ENCODE measurements around the gene PIK3C2B.
A peak's percentile ranks its signal among the peaks of the same experiment; 100 is the strongest.
"Not testable (repeated sequence)": the region's sequence is repeated elsewhere in the genome, so short reads cannot be mapped to it uniquely, and the experiment has no call there.

Gene PIK3C2B, protein sequence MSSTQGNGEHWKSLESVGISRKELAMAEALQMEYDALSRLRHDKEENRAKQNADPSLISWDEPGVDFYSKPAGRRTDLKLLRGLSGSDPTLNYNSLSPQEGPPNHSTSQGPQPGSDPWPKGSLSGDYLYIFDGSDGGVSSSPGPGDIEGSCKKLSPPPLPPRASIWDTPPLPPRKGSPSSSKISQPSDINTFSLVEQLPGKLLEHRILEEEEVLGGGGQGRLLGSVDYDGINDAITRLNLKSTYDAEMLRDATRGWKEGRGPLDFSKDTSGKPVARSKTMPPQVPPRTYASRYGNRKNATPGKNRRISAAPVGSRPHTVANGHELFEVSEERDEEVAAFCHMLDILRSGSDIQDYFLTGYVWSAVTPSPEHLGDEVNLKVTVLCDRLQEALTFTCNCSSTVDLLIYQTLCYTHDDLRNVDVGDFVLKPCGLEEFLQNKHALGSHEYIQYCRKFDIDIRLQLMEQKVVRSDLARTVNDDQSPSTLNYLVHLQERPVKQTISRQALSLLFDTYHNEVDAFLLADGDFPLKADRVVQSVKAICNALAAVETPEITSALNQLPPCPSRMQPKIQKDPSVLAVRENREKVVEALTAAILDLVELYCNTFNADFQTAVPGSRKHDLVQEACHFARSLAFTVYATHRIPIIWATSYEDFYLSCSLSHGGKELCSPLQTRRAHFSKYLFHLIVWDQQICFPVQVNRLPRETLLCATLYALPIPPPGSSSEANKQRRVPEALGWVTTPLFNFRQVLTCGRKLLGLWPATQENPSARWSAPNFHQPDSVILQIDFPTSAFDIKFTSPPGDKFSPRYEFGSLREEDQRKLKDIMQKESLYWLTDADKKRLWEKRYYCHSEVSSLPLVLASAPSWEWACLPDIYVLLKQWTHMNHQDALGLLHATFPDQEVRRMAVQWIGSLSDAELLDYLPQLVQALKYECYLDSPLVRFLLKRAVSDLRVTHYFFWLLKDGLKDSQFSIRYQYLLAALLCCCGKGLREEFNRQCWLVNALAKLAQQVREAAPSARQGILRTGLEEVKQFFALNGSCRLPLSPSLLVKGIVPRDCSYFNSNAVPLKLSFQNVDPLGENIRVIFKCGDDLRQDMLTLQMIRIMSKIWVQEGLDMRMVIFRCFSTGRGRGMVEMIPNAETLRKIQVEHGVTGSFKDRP (N-terminal part only)

DNA sequence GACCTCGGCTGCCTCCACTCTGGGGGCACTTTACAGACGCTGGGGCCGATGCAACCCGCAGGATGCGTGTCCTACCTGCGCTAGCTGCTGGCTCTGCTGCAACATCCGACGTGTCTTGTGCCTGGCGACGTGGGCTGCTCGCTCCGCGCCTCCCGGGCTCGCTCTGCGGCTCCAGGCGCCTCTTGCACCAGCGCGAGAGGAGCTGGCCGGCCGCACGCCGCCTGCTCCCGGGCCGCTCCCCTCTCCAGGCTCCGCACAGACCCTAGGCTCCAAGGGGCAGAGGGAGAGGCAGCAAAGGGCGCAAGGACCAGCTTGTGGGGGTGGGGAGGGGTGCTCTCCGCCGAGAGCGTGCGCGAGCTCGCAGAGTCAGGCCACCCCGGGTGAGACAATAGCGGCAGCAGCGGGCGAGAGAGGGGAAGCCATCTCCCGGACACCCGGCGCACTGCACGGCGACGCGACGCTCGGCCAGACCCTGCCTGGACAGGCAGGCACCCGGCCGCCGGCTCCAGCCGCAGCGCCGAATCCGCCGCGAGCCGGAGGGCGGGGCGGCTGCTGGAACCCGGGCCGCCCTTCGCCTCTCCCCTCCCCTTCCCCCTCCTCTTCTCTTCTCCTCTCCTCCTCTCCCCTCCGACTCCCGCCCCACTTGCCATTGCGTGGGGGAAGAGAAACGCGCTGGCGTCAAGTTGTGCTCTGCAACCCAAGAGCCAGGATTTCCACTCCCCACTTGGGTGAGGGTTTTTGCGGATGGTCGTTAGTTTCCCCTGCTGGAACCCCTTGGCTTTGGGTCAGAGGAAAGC lies at the start of gene PIK3C2B:
PIK3C2B (minus strand) TSS at position 525 of the 797 bp plus-strand sequence. CDS start 25,003 bp downstream, outside the sequence.
- DNase-seq (ENCODE audit: extremely low read depth in 1 of 2, low read depth in 1 of 2) = peak in 1 of 2 donors; percentile 45

DNA sequence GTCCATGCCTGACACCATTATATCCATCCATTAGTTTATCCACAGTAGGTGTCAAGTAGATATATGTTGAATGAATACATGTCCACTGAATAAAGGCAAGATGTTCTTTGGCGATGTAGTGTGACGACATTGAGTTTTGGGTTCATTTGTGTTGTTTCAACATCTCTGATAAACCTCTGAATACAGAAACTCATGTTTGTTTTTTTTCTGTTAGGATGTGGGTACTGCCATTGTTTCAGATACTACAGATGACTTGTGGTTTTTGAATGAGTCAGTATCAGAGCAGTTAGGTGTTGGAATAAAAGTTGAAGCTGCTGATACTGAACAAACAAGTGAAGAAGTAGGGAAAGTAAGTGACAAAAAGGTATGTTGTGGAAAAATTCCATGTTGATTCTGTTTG lies 49.7 kb upstream of the PIK3C2B start:
- no peak for DNase-seq (ENCODE audit: extremely low read depth in 1 of 2, low read depth in 1 of 2)

GRCh38 chr1:204541626-204542025 lies 47.0 kb upstream of the PIK3C2B start:
- no peak for DNase-seq (ENCODE audit: extremely low read depth in 1 of 2, low read depth in 1 of 2)

DNA sequence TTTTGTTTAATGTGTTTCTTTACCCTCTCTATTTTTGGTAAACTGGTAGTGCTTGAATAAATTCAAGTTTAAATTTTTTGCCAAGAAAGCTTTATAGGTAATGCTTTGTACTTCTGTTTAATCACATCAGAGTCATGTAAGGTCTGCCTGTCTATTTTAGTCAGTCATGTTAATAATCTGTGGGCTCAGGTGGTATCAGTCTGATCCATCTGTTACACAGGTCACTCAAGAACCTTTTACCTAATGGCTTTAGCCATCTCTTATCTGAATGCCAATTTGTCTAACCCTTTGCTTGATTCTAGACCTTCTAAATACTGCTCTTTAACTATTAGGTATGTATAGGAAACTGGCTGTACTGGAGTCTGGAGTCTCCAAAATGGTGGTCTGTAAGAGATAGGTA lies 38.2 kb upstream of the PIK3C2B start:
- DNase-seq (ENCODE audit: extremely low read depth in 1 of 2, low read depth in 1 of 2) = no peak

GRCh38 chr1:204530932-204531331 lies 36.3 kb upstream of the PIK3C2B start:
- no peak for DNase-seq (ENCODE audit: extremely low read depth in 1 of 2, low read depth in 1 of 2)

GRCh38 chr1:204529371-204529895 lies 34.8 kb upstream of the PIK3C2B start:
- no peak for DNase-seq (ENCODE audit: extremely low read depth in 1 of 2, low read depth in 1 of 2)

GRCh38 chr1:204528677-204529076 lies 34.1 kb upstream of the PIK3C2B start:
- no peak for DNase-seq (ENCODE audit: extremely low read depth in 1 of 2, low read depth in 1 of 2)

DNA sequence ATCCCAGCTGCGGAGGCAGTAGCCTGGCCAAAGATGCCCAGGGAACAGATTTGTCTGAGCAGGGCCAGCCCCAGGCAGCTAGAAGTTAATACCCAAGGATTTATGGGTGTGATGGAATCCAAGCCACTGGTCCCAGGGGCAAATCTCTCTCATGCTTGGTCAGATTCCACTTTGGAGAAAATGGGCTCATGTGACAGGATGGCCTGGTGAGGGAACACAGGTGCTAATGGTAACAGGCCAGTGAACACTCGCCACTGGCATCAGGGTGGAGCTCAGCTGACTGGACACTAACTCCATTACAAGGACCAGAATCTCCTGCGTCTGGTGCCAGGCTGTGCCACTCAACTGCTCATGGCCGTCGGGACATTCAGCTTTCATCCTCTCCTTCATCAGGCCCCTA lies 33.6 kb upstream of the PIK3C2B start:
- DNase-seq (ENCODE audit: extremely low read depth in 1 of 2, low read depth in 1 of 2) = no peak

DNA sequence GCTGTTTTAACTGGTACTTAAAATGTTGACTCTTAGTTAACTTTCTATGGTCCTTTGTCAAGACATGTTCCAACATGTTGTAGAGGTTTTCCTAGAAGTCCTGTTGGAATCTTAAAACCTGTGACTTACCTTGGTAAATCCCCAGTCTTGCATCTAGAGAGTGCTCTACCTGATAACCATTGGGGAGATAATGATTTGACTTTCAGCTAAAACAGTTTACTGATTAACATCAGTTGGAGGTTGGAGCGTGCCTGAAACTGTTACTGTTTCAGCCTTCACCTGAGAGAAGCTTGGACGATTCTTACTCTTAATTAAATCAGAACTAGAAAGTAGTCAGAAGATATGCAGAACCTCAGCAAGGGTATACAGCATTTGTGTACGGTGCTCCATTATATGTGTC lies 30.4 kb upstream of the PIK3C2B start:
- DNase-seq (ENCODE audit: extremely low read depth in 1 of 2, low read depth in 1 of 2) = no peak

DNA sequence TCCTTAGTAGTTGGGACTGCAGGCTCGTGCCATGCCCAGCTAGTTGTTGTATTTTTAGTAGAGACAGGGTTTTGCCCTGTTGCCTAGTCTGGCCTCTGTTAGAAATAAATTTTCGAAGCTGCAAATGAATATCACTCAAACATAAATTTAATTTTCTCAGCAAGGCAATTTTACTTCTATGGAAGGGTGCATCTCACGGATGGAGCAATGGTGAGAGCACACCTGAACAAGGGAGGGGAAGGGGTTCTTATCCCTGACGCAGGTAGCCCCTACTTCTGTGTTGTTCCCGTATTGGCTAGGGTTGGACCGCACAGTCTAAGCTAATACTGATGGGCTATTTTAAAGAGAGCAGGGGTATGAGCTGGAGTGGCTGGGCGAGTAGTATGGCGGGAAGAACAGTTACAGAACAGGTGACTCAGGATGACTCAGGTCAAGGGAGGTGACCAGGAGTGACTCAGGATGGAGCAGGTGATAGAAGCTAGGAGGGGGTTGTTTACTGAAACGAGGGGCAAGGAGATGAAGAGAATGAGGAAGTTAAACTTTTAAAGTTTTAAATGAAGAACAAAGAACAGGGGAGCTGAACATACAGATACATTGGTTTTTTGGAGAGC lies 29.1 kb upstream of the PIK3C2B start:
- DNase-seq (ENCODE audit: extremely low read depth in 1 of 2, low read depth in 1 of 2) = no peak

DNA sequence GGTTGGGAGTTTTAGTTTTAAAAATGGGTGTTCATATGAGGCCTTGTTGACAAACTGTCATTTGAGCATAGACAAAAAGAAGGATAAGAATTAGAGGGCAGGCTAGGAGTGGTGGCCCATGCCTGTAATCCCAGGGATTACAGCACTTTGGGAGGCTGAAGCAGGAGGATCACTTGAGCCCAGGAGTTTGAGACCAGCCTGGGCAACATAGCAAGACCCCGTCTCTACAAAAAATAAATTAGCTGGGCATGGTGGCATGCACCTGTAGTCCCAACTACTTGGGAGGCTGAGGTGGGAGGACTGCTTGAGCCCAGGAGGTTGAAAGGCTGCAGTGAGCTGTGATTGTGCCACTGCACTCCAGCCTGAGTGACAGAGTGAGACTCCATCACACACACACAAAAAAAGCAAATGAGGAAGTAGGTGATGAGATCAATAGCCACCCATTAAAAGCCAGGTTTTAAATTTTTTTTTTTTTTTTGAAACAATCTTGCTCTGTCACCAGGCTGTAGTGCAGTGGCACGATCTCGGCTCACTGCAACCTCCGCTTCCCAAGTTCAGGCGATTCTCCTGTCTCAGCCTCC lies 27.4 kb upstream of the PIK3C2B start:
- DNase-seq (ENCODE audit: extremely low read depth in 1 of 2, low read depth in 1 of 2) = not testable (repeated sequence)

- DNase-seq (ENCODE audit: extremely low read depth in 1 of 2, low read depth in 1 of 2) = peak; percentile 22 to 32
These were observed 26.5 kb upstream of the PIK3C2B start for GRCh38 chr1:204520834-204521709.

GRCh38 chr1:204517382-204517781 lies 22.8 kb upstream of the PIK3C2B start:
- not testable (repeated sequence) for DNase-seq (ENCODE audit: extremely low read depth in 1 of 2, low read depth in 1 of 2)

DNA sequence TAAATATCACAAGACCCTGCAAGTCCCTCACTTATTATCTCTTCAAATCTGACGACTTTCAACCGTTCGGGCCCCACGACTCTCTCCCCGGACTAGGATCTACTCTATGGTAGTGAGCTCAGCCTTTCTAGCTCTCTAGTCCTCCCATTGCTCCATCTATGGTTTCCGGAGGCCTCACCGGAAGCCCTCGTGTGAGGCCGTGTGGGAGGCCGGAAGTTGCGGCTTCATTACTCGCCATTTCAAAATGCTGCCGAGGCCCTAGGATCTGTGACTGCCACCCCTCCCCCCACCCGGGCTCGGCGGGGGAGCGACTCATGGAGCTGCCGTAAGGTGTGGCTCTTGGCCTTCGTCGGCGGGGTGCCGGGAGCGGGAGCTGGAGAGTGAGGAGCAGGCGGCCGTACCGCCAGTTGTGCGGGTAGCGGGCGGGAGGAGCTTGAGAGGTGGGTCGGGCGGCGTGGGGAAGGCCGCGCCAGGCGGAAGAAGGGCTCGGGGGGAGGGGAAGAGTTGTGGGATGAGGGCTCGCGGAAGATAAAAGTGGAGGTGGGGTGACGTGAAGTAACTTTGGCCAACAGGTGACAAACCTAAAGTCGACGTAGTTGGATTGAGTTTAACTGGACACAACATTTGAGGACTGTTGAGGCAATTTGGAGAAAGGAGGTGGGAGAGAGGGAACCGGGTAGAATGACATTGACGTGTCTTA lies 21.7 kb upstream of the PIK3C2B start, which contains the start of gene MDM4:
MDM4 (plus strand) TSS at position 227 of the 700 bp plus-strand sequence. CDS start 9,113 bp downstream, outside the sequence.
- DNase-seq (ENCODE audit: extremely low read depth in 1 of 2, low read depth in 1 of 2) = peak; percentile 81 to 83

GRCh38 chr1:204514828-204515227 lies 20.2 kb upstream of the PIK3C2B start:
- no peak for DNase-seq (ENCODE audit: extremely low read depth in 1 of 2, low read depth in 1 of 2)

DNA sequence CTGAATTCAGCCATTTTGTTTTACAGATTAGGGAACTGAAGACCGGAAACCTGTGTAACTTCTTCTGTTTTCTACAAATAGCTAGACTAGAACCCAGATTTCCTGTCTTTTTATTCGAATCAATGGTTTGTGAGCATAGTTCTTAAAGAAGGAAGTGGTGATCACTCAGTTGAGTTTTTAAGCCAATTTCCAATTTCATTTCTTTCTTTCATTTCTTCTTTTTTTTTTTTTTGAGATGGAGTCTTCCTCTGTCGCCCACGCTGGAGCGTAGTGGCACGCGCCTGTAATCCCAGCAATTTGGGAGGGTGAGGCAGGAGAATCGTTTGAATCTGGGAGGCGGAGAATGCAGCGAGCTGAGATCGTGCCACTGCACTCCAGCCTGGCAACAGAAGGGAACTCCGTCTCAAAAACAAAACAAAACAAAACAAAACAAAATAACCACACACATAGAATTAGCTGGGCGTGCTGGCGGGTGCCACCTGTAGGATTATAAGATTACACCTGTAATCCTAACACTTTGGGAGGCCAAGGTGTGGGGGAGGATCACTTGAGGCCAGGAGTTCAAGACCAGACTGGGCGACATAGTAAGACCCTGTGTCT lies 18.6 kb upstream of the PIK3C2B start:
- DNase-seq (ENCODE audit: extremely low read depth in 1 of 2, low read depth in 1 of 2) = no peak

DNA sequence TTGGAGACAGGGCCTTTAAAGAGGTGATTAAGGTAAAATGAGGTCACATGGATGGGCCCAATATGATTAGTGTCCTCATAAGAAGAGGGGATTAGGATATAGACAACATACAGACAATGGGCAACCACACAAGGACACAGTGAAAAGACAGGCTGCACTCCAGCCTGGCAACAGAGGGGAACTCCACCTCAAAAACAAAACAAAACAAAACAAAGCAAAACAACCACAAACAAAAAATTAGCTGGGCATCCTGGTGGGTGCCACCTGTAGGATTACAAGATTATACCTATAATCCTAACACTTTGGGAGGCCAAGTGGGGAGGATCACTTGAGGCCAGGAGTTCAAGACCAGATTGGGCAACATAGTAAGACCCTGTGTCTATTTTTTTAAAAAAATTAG lies 16.8 kb upstream of the PIK3C2B start:
- no peak for DNase-seq (ENCODE audit: extremely low read depth in 1 of 2, low read depth in 1 of 2)

All from activated CD8-positive, alpha-beta memory T cell treated with anti-CD3 and anti-CD28 coated beads for 1 hour (primary cell).